ENCODE measurements around the gene ATG7.

Gene ATG7

DNA sequence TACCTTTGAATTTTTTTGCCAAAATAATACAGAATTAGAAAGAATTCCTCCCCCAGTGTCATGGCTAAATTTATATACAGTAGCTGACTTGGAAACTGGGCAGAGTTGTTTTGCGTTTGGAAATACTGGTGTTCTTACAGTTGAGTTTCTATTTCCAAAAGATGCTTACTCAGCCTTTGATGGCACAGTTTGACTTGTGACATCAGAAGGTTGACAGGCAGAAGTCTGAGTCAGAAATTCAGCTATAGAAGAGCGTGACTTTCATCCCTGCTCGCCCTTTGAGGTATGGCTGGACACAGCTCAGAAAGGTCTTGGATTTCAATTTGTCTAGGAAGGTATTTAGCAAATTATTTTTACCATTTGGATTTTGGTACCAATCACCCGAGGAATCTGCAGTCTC lies 195.7 kb downstream of the ATG7 start:
- no peak for TF ChIP-seq EZH2phosphoT487 (IDR thresholded peaks at IDR 0.05; ENCODE audit: borderline replicate concordance, low read length)
- TF ChIP-seq, protein P1, sequence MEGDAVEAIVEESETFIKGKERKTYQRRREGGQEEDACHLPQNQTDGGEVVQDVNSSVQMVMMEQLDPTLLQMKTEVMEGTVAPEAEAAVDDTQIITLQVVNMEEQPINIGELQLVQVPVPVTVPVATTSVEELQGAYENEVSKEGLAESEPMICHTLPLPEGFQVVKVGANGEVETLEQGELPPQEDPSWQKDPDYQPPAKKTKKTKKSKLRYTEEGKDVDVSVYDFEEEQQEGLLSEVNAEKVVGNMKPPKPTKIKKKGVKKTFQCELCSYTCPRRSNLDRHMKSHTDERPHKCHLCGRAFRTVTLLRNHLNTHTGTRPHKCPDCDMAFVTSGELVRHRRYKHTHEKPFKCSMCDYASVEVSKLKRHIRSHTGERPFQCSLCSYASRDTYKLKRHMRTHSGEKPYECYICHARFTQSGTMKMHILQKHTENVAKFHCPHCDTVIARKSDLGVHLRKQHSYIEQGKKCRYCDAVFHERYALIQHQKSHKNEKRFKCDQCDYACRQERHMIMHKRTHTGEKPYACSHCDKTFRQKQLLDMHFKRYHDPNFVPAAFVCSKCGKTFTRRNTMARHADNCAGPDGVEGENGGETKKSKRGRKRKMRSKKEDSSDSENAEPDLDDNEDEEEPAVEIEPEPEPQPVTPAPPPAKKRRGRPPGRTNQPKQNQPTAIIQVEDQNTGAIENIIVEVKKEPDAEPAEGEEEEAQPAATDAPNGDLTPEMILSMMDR (IDR thresholded peaks at IDR 0.05; ENCODE audit: low read depth, low read length, poor library complexity, severe bottlenecking), result no peak
- Histone ChIP-seq H3K79me2 (ENCODE audit: control insufficient read depth, low read length) (no peaks in the 10 kb centered on the region), H3K4me3 (ENCODE audit: low read length) (no peak overlapping the region), H3K9me3 (ENCODE audit: control insufficient read depth, insufficient read depth, low read length) (no peaks in the 10 kb centered on the region), H3K36me3 (ENCODE audit: control insufficient read depth, low read length) (no peaks in the 10 kb centered on the region), H3F3A (ENCODE audit: control insufficient read depth, insufficient read depth) (no peaks in the 10 kb centered on the region), H3K9me2 (replicated peaks; ENCODE audit: control insufficient read depth, low read length) (no peaks in the 10 kb centered on the region), H4K20me1 (ENCODE audit: control insufficient read depth, insufficient read depth, low read depth, low read length) (no peaks in the 10 kb centered on the region), H3K27me3 (ENCODE audit: control insufficient read depth, low read length) (no peaks in the 10 kb centered on the region), H3K4me1 (ENCODE audit: control insufficient read depth, low read length) (no peaks in the 10 kb centered on the region), H3K27ac (ENCODE audit: low read depth, low read length) (no peak overlapping the region), H3K4me2 (ENCODE audit: low read length) (no peak overlapping the region)

DNA sequence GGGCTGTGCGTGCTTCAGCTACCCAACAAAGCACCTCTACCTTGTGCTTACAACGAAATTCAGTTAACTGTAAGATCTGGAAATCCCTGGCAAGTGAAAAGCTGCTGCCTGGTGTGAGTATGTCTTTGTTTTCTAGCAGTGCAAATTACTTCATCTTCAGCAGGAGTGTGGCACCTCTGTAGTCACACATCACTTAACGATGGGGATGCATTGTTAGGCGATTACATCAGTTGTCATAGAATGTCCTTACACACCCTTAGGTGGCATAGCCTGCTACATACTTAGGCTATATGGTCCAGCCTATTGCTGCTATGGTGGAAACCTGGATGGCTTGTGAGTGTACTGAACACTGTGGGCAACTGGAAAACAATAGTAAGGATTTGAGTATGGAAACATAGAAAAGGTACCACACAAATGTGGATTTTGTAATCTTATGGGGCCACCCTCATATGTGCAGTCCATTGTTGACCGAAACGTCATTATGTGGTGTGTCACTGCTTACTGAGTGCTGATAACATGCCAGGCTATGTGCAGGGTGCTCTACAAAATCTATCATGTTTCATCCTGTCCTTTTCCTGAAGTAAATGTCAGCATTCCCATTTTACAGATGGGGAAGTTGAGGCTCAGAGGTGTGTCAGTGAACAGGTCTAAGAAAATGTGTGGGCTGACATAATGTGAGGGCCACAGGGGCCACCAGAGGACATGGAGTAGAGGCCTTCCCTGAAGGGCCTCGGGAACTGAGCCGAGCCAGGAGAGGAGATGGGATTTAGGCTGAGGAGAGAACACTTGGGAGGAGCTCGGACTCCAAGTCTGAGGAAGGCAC lies 198.0 kb downstream of the ATG7 start:
- H3K4me3 ChIP-seq (ENCODE audit: low read length), result no peak overlapping the region
- no peaks in the 10 kb centered on the region for H3K4me1 ChIP-seq (ENCODE audit: control insufficient read depth, low read length)
- H3K9me3 ChIP-seq (ENCODE audit: control insufficient read depth, insufficient read depth, low read length), result no peaks in the 10 kb centered on the region
- no peaks in the 10 kb centered on the region for H3F3A ChIP-seq (ENCODE audit: control insufficient read depth, insufficient read depth)
- no peaks in the 10 kb centered on the region for H4K20me1 ChIP-seq (ENCODE audit: control insufficient read depth, insufficient read depth, low read depth, low read length)
- H3K27me3 ChIP-seq (ENCODE audit: control insufficient read depth, low read length), result no peaks in the 10 kb centered on the region
- H3K79me2 ChIP-seq (ENCODE audit: control insufficient read depth, low read length), result no peaks in the 10 kb centered on the region
- TF ChIP-seq EZH2phosphoT487 (IDR thresholded peaks at IDR 0.05; ENCODE audit: borderline replicate concordance, low read length), result no peak
- TF ChIP-seq, protein P1 (IDR thresholded peaks at IDR 0.05; ENCODE audit: low read depth, low read length, poor library complexity, severe bottlenecking), result no peak
- H3K36me3 ChIP-seq (ENCODE audit: control insufficient read depth, low read length), result no peaks in the 10 kb centered on the region
- H3K4me2 ChIP-seq (ENCODE audit: low read length), result no peak overlapping the region
- no peak overlapping the region for H3K27ac ChIP-seq (ENCODE audit: low read depth, low read length)
- H3K9me2 ChIP-seq (replicated peaks; ENCODE audit: control insufficient read depth, low read length), result no peaks in the 10 kb centered on the region

DNA sequence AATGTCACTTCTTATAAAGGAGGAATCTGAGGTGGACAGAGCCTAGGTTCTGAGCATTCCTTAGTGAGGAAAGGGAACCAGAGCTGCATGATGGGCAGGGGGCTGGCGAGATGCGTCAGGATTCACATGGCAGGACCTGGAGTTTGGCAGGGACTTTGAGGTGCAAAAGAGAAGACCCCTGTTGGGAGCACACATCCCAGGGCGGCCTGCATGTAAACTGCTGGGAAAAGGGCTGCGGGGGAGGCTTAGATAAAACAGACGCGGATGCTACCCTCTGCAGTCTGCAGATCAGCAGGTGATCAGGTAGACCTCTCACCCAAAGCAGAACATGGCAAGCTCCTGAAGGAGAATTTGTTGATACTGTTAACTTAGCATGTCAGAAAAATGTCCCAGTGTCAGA lies 203.1 kb downstream of the ATG7 start:
- H4K20me1 ChIP-seq (ENCODE audit: control insufficient read depth, insufficient read depth, low read depth, low read length), result no peaks in the 10 kb centered on the region

More for the DNA sequence above, 203.1 kb downstream of the ATG7 start:
- H3F3A ChIP-seq (ENCODE audit: control insufficient read depth, insufficient read depth), result no peaks in the 10 kb centered on the region
- H3K27me3 ChIP-seq (ENCODE audit: control insufficient read depth, low read length), result no peaks in the 10 kb centered on the region
- H3K36me3 ChIP-seq (ENCODE audit: control insufficient read depth, low read length), result no peaks in the 10 kb centered on the region
- H3K4me3 ChIP-seq (ENCODE audit: low read length), result no peak overlapping the region
- H3K79me2 ChIP-seq (ENCODE audit: control insufficient read depth, low read length), result no peaks in the 10 kb centered on the region
- H3K27ac ChIP-seq (ENCODE audit: low read depth, low read length), result no peak overlapping the region
- no peak overlapping the region for H3K4me2 ChIP-seq (ENCODE audit: low read length)
- no peaks in the 10 kb centered on the region for H3K9me2 ChIP-seq (replicated peaks; ENCODE audit: control insufficient read depth, low read length)
- no peaks in the 10 kb centered on the region for H3K4me1 ChIP-seq (ENCODE audit: control insufficient read depth, low read length)
- no peaks in the 10 kb centered on the region for H3K9me3 ChIP-seq (ENCODE audit: control insufficient read depth, insufficient read depth, low read length)
- TF ChIP-seq EZH2phosphoT487 (IDR thresholded peaks at IDR 0.05; ENCODE audit: borderline replicate concordance, low read length), result no peak
- TF ChIP-seq, protein P1 (IDR thresholded peaks at IDR 0.05; ENCODE audit: low read depth, low read length, poor library complexity, severe bottlenecking), result no peak

Measured in DOHH2 (cell line).